ENCODE data around the gene INHBB.

INHBB gene

DNA sequence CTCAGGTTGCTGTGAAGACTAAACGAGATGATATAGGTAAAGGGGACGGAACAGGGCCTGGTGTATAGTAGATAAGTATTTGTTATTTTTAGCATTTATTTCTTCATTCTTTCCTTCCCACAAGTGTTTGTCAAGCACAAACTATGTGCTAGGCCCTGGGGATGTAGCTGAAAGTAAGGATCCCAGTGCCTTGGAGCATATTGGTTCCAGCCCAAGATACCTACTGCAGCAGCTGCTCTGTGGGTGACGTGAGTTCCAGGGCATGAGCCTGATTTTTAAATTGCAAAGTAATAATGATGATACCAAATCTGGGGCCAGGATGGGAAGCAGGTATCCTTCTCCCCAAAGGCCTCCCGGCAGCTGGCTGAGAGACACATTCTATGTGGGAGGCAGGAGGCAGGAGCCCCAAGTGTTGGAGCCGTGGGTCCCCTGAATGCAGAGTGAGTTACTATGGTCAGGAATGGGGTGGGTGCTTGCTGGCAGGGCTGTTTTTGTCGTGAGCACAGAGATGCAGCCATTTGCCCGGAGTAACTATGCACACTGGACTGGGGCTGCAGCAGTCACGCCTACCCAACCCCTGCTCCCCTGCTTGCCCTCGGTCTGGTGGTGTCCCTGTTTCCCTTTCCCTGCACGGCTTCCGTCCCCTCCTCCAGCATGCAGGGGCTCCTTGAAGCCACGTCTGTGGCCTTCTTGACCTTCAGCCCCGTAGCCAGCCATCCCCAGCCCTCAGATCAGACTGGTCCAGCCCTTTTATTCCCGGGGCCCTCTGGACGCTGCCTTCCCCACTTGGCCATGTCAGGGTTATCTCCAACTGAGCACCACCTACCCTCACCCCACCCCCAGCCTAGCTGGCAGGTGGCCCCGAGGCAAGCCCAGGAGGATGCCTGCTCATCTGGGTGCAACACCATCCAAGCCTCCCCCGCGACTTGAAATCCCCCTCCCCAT lies 52.4 kb downstream of the INHBB start:
- no peak for DNase-seq

- no peak for DNase-seq
Observed at GRCh38 chr2:120398996-120399888, 53.3 kb downstream of the INHBB start.

- DNase-seq: no peak
Observed at GRCh38 chr2:120399889-120400240, 53.9 kb downstream of the INHBB start.

DNA sequence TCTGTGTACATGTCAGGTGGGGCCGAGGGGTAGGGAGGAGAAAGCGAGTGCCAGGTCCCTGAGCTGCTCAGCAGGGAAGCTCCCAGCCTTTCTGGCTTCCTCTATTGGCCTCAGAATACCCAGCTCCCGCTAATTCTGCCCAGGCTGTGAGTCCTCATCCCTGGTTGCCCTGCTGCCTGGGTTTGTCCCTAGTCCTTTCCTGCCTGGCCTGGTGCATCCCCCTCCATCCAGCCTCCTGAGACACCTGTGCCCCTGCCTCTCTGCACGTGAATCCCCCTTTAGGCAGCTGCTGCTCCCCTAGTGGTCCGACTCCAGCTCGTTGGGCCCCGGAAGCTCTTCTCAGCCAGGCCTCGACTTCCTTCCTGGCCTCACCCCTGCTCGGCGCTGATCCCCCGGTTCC lies 54.6 kb downstream of the INHBB start:
- DNase-seq: no peak
